K562 (cell line): Measurements from ENCODE around the gene GMEB2. TPM values are rescaled to one million over a fixed set of nuclear protein-coding genes. Genes with fewer than 3 reads are reported as not detected.

Source experiments
- ARID2 ChIP-seq: fragments of 450-650 bp; IDR thresholded peaks from 2 replicates; pipeline ENCODE4 v1.6.1; 2017; ENCODE audit warnings: antibody characterized with exemption, mild to moderate bottlenecking
- CCNT2 ChIP-seq: IDR thresholded peaks from 2 replicates; pipeline ENCODE4 v1.6.1; 2011; ENCODE audit warnings: borderline replicate concordance, low read depth, mild to moderate bottlenecking, moderate library complexity, mixed read lengths, low read length; ENCODE audit not compliant: insufficient read length; ENCODE audit errors: extremely low read depth
- CHCHD3 ChIP-seq: fragments of 250-450 bp; sonication (Bioruptor Pico); IDR thresholded peaks from 2 replicates; pipeline ENCODE4 v2.1.2; 2022; ENCODE audit warnings: mild to moderate bottlenecking
- GTF2B ChIP-seq: IDR thresholded peaks from 2 replicates; pipeline ENCODE4 v1.6.1; 2011; ENCODE audit not compliant: insufficient read length; ENCODE audit errors: extremely low read depth
- GTF2E2 ChIP-seq: fragments of 200-800 bp; sonication (Bioruptor generic); IDR thresholded peaks from 2 replicates; pipeline ENCODE4 v1.6.1; 2016; ENCODE audit warnings: missing genetic modification characterization, missing compliant biosample characterization
- MBD2 ChIP-seq: sonication (generic); IDR thresholded peaks from 2 replicates; pipeline ENCODE4 v1.6.1; 2016; ENCODE audit warnings: low read depth, borderline replicate concordance
- POU5F1 ChIP-seq: fragments of 150-350 bp; IDR thresholded peaks from 2 replicates; pipeline ENCODE4 v1.6.1; 2014; ENCODE audit warnings: borderline replicate concordance, low read length, low read depth, mild to moderate bottlenecking; ENCODE audit not compliant: partially characterized antibody
- PREB ChIP-seq: sonication (generic); formaldehyde crosslinking; IDR thresholded peaks from 2 replicates; pipeline ENCODE4 v1.8.1; 2023; ENCODE audit warnings: mild to moderate bottlenecking, missing genetic modification reagents
- RERE ChIP-seq: sonication (generic); formaldehyde crosslinking; IDR thresholded peaks from 2 replicates; pipeline ENCODE4 v1.8.0; 2023; ENCODE audit warnings: missing genetic modification reagents, mild to moderate bottlenecking, borderline replicate concordance
- STAT5A ChIP-seq: IDR thresholded peaks from 2 replicates; pipeline ENCODE4 v1.6.1; 2012; ENCODE audit warnings: low read length, inconsistent platforms, borderline replicate concordance
- TFAM ChIP-seq: fragments of 250-450 bp; sonication (Bioruptor Pico); conservative IDR thresholded peaks from 2 replicates; pipeline ENCODE4 v1.5.0; 2021; ENCODE audit warnings: mild to moderate bottlenecking, moderate library complexity
- XRCC4 ChIP-seq: IDR thresholded peaks from one replicate; pipeline ENCODE4 v1.6.1; 2011; ENCODE audit not compliant: insufficient read depth, insufficient read length; ENCODE audit errors: extremely low read depth
- ZNF121 ChIP-seq: sonication (generic); formaldehyde crosslinking; conservative IDR thresholded peaks from 2 replicates; pipeline ENCODE4 v1.8.0; 2022; ENCODE audit warnings: missing genetic modification reagents
- ZNF263 ChIP-seq: sonication (generic); formaldehyde crosslinking; IDR thresholded peaks from 2 replicates; pipeline ENCODE4 v1.8.0; 2022; ENCODE audit warnings: mild to moderate bottlenecking, missing genetic modification reagents, borderline replicate concordance
- polyA plus RNA-seq, 8 experiments: library from polyadenylated mRNA; depleted of rRNA in 4 of 8; stranded (reverse) in 5 of 8; unstranded in 3 of 8; fragments of >200 nt; fragmentation: Nextera tagmentation in 2 of 8; fragmentation: Illumina TruSeq in 1 of 8; extraction: Ambion mirVana in 2 of 8; extraction: Trizol in 1 of 8; gene quantifications; 2 replicates each; pipeline versions ENCODE4 v1.2.1 to v1.2.3, GENCODE V29; 2011 to 2014; ENCODE audit warnings: inconsistent platforms in 1 of 8, missing spikeins in 1 of 8
- total RNA-seq, 7 experiments: library from RNA; depleted of rRNA in 6 of 7; stranded (reverse); fragments of >200 nt in 6 of 7; fragmentation: Illumina TruSeq in 2 of 7; extraction: Trizol in 2 of 7; gene quantifications; 2 replicates each; pipeline versions ENCODE4 v1.2.1 to v1.2.3, GENCODE V29; 2011 to 2021; ENCODE audit warnings: low replicate concordance in 1 of 7
- TF ChIP-seq, protein P1 (sequence below): fragments of 450-650 bp; IDR thresholded peaks from 2 replicates; pipeline ENCODE4 v1.7.0; 2016; ENCODE audit warnings: borderline replicate concordance
- TF ChIP-seq, protein P2 (sequence below), 3 experiments: IDR thresholded peaks in 2 of 3; conservative IDR thresholded peaks in 1 of 3; 2 replicates each; pipeline ENCODE4 v1.5.1; 2011 to 2012; ENCODE audit warnings: low read length in 3 of 3, mild to moderate bottlenecking in 3 of 3, control low read depth in 2 of 3, improper control_type of control experiment in 1 of 3, inconsistent platforms in 1 of 3, low read depth in 1 of 3, mixed read lengths in 1 of 3, moderate library complexity in 1 of 3; ENCODE audit not compliant: insufficient read depth in 2 of 3

The GMEB2 gene
- total and polyA plus RNA-seq, 9 of the 15 experiments (the other 6 are each of a cell fraction or from before 2014, with no cell fraction given), result 0.03 to 13.9 (median 6.3) TPM

DNA sequence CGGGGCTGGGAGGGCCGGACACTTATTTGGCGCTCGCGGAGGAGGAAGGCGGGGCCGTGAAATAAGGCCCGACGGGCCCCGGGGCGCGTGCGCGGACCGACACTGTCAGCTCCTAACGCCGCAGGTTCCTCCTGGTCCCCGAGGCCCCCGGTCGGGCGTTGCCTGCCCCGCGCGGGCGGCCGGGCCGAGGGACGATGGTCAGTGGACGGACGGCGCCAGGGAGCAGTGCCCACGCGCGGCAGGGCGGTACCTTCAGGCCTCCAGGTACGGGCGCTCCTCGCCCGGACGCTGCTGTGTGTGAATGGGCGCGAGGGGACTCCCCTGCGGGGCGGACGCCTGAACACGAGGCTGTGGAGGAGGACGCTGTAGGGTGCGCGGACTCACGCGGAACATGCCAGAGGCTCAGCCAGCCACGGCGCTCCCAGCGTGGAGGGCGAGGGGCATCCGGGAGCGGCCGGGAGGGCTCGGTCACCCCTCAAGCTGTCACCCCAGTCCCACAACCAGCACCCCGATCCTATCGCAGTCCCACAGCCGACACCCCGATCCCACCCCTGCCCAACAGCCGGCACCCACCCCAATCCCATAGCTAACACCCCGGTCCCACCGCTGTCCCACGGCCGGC, 339 bp upstream of the GMEB2 start (continued):
- TF ChIP-seq RERE (CRISPR knock-in tag) (0 out of 2 replicates have a peak, but pooled peaks have one; percentile 44), ZNF121 (CRISPR knock-in tag) (no peak), STAT5A (no peak), CCNT2 (peak; percentile 58), ARID2 (no peak), PREB (CRISPR knock-in tag) (peak; percentile 95; the same call in 1 of the 2 replicates), POU5F1 (no peak), XRCC4 (no peak), CHCHD3 (CRISPR knock-in tag) (no peak), ZNF263 (no peak), TFAM (no peak), MBD2 (no peak), GTF2B (no peak), GTF2E2 (tag) (no peak)
- TF ChIP-seq, protein P1, sequence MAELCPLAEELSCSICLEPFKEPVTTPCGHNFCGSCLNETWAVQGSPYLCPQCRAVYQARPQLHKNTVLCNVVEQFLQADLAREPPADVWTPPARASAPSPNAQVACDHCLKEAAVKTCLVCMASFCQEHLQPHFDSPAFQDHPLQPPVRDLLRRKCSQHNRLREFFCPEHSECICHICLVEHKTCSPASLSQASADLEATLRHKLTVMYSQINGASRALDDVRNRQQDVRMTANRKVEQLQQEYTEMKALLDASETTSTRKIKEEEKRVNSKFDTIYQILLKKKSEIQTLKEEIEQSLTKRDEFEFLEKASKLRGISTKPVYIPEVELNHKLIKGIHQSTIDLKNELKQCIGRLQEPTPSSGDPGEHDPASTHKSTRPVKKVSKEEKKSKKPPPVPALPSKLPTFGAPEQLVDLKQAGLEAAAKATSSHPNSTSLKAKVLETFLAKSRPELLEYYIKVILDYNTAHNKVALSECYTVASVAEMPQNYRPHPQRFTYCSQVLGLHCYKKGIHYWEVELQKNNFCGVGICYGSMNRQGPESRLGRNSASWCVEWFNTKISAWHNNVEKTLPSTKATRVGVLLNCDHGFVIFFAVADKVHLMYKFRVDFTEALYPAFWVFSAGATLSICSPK, result no peak
- TF ChIP-seq, protein P2, sequence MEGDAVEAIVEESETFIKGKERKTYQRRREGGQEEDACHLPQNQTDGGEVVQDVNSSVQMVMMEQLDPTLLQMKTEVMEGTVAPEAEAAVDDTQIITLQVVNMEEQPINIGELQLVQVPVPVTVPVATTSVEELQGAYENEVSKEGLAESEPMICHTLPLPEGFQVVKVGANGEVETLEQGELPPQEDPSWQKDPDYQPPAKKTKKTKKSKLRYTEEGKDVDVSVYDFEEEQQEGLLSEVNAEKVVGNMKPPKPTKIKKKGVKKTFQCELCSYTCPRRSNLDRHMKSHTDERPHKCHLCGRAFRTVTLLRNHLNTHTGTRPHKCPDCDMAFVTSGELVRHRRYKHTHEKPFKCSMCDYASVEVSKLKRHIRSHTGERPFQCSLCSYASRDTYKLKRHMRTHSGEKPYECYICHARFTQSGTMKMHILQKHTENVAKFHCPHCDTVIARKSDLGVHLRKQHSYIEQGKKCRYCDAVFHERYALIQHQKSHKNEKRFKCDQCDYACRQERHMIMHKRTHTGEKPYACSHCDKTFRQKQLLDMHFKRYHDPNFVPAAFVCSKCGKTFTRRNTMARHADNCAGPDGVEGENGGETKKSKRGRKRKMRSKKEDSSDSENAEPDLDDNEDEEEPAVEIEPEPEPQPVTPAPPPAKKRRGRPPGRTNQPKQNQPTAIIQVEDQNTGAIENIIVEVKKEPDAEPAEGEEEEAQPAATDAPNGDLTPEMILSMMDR (IDR thresholded peaks at IDR 0.05 in 2 of 3, conservative IDR thresholded peaks at IDR 0.05 in 1 of 3; ENCODE audit: insufficient read depth in 2 of 3, low read depth in 1 of 3, low read length in 3 of 3), result no peak
